Measurements from ENCODE around the gene FSTL3.

The FSTL3 gene

DNA sequence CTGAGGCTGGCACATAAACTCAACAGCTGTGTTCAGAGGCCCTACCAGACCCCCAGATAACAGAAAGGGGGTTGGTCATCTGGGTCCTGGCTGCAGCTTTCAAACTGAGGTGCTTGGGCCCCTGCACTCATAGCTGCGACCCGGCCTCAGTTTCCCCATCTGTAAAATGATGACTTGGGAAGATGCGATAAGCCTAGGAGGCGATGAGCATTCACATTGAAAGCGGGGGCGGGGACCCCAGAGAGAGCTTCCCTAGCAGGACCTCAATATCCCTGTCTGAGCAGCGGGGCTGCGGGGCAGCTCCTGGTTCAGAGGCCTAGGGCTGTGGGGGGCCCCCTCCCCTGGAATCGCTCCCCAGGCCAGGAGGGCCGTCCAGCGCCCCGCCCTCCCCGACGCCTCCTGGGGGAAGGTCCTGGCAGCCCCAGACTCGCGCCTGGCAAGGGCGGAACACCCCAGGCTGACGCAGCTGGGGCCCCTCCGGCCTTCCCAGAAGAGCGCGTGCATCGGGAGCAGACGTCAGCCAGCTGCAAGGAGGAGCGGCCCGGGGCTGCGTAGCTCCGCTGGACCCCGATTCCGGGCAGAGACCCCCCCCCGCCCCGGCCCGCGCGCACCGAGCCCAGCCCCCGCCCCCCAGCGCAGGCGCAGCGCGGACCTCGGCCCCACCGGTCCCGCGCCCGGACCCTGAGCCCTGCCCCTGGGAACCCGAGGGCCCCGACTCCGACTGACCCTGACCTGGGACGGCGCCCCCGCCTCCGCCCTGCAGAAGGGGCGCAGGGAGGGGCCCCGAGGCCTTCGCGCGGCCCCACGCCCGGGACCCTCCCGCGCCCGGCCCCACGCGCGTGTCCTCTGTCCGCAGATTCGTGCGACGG lies 3.5 kb downstream of the FSTL3 start:
- no peaks in the 10 kb centered on the region for H3K36me3 ChIP-seq (replicated peaks; ENCODE audit: insufficient read depth, low read length)
- no peak for TF ChIP-seq EZH2 (optimal IDR thresholded peaks at IDR 0.05; ENCODE audit: low read depth, low read length)
- TF ChIP-seq, protein P1, sequence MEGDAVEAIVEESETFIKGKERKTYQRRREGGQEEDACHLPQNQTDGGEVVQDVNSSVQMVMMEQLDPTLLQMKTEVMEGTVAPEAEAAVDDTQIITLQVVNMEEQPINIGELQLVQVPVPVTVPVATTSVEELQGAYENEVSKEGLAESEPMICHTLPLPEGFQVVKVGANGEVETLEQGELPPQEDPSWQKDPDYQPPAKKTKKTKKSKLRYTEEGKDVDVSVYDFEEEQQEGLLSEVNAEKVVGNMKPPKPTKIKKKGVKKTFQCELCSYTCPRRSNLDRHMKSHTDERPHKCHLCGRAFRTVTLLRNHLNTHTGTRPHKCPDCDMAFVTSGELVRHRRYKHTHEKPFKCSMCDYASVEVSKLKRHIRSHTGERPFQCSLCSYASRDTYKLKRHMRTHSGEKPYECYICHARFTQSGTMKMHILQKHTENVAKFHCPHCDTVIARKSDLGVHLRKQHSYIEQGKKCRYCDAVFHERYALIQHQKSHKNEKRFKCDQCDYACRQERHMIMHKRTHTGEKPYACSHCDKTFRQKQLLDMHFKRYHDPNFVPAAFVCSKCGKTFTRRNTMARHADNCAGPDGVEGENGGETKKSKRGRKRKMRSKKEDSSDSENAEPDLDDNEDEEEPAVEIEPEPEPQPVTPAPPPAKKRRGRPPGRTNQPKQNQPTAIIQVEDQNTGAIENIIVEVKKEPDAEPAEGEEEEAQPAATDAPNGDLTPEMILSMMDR (IDR thresholded peaks at IDR 0.05; ENCODE audit: low read length): no peak
- TF ChIP-seq EZH2phosphoT487 (IDR thresholded peaks at IDR 0.05; ENCODE audit: low read length): no peak
- H3K4me2 ChIP-seq (ENCODE audit: low read depth, low read length): peak overlapping the region; percentile 27; the same call in 1 of the 2 replicates
- no peaks in the 10 kb centered on the region for H3K9me2 ChIP-seq (replicated peaks; ENCODE audit: insufficient read depth, low read length)
- no peak overlapping the region for H2AFZ ChIP-seq (ENCODE audit: low read length)
- peaks cover 44% of the 10 kb centered on the region for H3K27me3 ChIP-seq (replicated peaks; ENCODE audit: insufficient read depth, low read length)
- no peaks in the 10 kb centered on the region for H3K4me1 ChIP-seq (ENCODE audit: low read length)
- no peaks in the 10 kb centered on the region for H3F3A ChIP-seq (ENCODE audit: insufficient read depth, low read length)
- H3K4me3 ChIP-seq (ENCODE audit: low read length): peak overlapping the region; percentile 48; the same call in 1 of the 2 replicates
- no peaks in the 10 kb centered on the region for H4K20me1 ChIP-seq (ENCODE audit: insufficient read depth, low read length)
- H3K9me3 ChIP-seq (replicated peaks; ENCODE audit: insufficient read depth, low read length): no peaks in the 10 kb centered on the region
- no peaks in the 10 kb centered on the region for H3K79me2 ChIP-seq (ENCODE audit: low read length)
- no peak overlapping the region for H3K27ac ChIP-seq (ENCODE audit: low read length)
- H3K9ac ChIP-seq (ENCODE audit: low read length): 0 out of 2 replicates have a peak overlapping the region, but pooled peaks have one; percentile 40
- DNase-seq: no peak

DNA sequence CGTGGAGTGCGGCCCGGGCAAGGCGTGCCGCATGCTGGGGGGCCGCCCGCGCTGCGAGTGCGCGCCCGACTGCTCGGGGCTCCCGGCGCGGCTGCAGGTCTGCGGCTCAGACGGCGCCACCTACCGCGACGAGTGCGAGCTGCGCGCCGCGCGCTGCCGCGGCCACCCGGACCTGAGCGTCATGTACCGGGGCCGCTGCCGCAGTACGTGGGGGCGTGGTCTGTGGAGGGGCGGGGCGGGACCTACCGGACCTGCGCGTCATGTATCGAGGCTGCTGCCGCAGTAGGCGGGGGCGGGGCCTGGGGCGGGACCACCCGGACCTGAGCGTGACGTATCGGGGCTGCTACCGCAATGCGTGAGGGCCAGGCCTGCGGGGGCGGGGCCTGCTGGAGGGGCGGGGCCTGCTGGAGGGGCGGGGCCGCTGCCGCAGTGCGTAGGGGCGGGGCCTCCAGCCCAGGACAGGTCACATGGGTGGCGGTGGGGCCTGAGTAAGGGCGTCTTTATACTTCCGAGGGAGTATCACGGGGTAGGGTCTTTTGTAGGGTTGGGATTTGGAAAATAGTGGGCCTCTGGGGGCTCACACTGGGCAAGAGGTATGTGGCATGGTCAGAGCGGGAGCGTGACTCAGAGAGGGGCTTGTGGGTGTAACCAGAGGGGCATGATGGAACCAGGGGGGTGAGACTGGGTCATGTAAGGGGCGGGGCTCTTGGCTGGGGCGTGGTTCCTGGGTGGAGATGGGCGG lies 4.3 kb downstream of the FSTL3 start:
- no peaks in the 10 kb centered on the region for H4K20me1 ChIP-seq (ENCODE audit: insufficient read depth, low read length)
- peak overlapping the region; percentile 56; the same call in 1 of the 2 replicates for H3K4me2 ChIP-seq (ENCODE audit: low read depth, low read length)
- H3K9ac ChIP-seq (ENCODE audit: low read length): peak overlapping the region; percentile 40; the same call in 1 of the 2 replicates
- H3F3A ChIP-seq (ENCODE audit: insufficient read depth, low read length): no peaks in the 10 kb centered on the region
- H3K4me1 ChIP-seq (ENCODE audit: low read length): no peaks in the 10 kb centered on the region
- peak overlapping the region; percentile 48 for H3K4me3 ChIP-seq (ENCODE audit: low read length)
- H3K36me3 ChIP-seq (replicated peaks; ENCODE audit: insufficient read depth, low read length): no peaks in the 10 kb centered on the region
- H3K27ac ChIP-seq (ENCODE audit: low read length): peak overlapping the region; percentile 33; the same call in 1 of the 2 replicates
- H3K27me3 ChIP-seq (replicated peaks; ENCODE audit: insufficient read depth, low read length): peaks cover 42% of the 10 kb centered on the region
- H3K9me2 ChIP-seq (replicated peaks; ENCODE audit: insufficient read depth, low read length): no peaks in the 10 kb centered on the region
- H3K79me2 ChIP-seq (ENCODE audit: low read length): no peaks in the 10 kb centered on the region
- peak; percentile 93 for DNase-seq
- TF ChIP-seq, protein P1 (IDR thresholded peaks at IDR 0.05; ENCODE audit: low read length): 0 out of 2 replicates have a peak, but pooled peaks have one; percentile 10
- TF ChIP-seq EZH2 (optimal IDR thresholded peaks at IDR 0.05; ENCODE audit: low read depth, low read length) (no peak), EZH2phosphoT487 (IDR thresholded peaks at IDR 0.05; ENCODE audit: low read length) (no peak)
- H3K9me3 ChIP-seq (replicated peaks; ENCODE audit: insufficient read depth, low read length): no peaks in the 10 kb centered on the region
- peak overlapping the region; percentile 64 for H2AFZ ChIP-seq (ENCODE audit: low read length)

DNA sequence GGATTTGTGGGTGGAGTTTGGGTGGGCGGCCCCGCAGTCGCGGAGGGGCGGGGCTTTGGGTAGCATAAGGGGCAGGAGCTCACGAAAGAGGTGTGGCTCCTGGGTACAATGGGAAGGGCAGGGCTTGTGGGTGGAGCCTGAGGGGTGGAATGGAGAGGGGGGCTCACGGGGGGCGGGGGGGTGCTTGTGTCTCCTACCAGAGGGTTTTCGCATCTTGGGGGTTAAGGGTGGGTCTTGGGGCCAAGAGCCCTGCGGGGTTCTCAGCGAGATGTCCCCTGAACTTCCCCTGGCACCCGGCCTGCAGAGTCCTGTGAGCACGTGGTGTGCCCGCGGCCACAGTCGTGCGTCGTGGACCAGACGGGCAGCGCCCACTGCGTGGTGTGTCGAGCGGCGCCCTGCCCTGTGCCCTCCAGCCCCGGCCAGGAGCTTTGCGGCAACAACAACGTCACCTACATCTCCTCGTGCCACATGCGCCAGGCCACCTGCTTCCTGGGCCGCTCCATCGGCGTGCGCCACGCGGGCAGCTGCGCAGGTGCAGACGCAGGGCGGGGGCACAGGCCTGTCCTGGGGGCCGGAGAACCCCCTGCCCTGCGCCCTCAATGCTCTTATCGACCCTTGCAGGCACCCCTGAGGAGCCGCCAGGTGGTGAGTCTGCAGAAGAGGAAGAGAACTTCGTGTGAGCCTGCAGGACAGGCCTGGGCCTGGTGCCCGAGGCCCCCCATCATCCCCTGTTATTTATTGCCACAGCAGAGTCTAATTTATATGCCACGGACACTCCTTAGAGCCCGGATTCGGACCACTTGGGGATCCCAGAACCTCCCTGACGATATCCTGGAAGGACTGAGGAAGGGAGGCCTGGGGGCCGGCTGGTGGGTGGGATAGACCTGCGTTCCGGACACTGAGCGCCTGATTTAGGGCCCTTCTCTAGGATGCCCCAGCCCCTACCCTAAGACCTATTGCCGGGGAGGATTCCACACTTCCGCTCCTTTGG lies 5.1 kb downstream of the FSTL3 start:
- peak; percentile 68 for DNase-seq

More for the DNA sequence above, 5.1 kb downstream of the FSTL3 start:
- no peaks in the 10 kb centered on the region for H3K9me3 ChIP-seq (replicated peaks; ENCODE audit: insufficient read depth, low read length)
- peak overlapping the region; percentile 64; the same call in 1 of the 2 replicates for H2AFZ ChIP-seq (ENCODE audit: low read length)
- 0 out of 2 replicates have a peak overlapping the region, but pooled peaks have one; percentile 56 for H3K4me2 ChIP-seq (ENCODE audit: low read depth, low read length)
- no peaks in the 10 kb centered on the region for H4K20me1 ChIP-seq (ENCODE audit: insufficient read depth, low read length)
- H3K27me3 ChIP-seq (replicated peaks; ENCODE audit: insufficient read depth, low read length): peaks cover 45% of the 10 kb centered on the region
- H3K27ac ChIP-seq (ENCODE audit: low read length): peak overlapping the region; percentile 33; the same call in 1 of the 2 replicates
- H3K4me1 ChIP-seq (ENCODE audit: low read length): no peaks in the 10 kb centered on the region
- no peak overlapping the region for H3K9ac ChIP-seq (ENCODE audit: low read length)
- no peaks in the 10 kb centered on the region for H3K36me3 ChIP-seq (replicated peaks; ENCODE audit: insufficient read depth, low read length)
- H3K79me2 ChIP-seq (ENCODE audit: low read length): no peaks in the 10 kb centered on the region
- no peak overlapping the region for H3K4me3 ChIP-seq (ENCODE audit: low read length)
- TF ChIP-seq EZH2 (optimal IDR thresholded peaks at IDR 0.05; ENCODE audit: low read depth, low read length) (no peak), EZH2phosphoT487 (IDR thresholded peaks at IDR 0.05; ENCODE audit: low read length) (no peak)
- TF ChIP-seq, protein P1 (IDR thresholded peaks at IDR 0.05; ENCODE audit: low read length): no peak
- H3F3A ChIP-seq (ENCODE audit: insufficient read depth, low read length): no peaks in the 10 kb centered on the region
- no peaks in the 10 kb centered on the region for H3K9me2 ChIP-seq (replicated peaks; ENCODE audit: insufficient read depth, low read length)

All from MM.1S (cell line).